Activated CD8-positive, alpha-beta memory T cell treated with anti-CD3 and anti-CD28 coated beads for 24 hours (primary cell): ENCODE measurements around the gene SLC2A11.
A peak's percentile ranks its signal among the peaks of the same experiment; 100 is the strongest.

Experiments
- DNase-seq: peaks from one replicate; pipeline ENCODE4 v3.0.0-alpha.2; 2020

Gene SLC2A11, protein sequence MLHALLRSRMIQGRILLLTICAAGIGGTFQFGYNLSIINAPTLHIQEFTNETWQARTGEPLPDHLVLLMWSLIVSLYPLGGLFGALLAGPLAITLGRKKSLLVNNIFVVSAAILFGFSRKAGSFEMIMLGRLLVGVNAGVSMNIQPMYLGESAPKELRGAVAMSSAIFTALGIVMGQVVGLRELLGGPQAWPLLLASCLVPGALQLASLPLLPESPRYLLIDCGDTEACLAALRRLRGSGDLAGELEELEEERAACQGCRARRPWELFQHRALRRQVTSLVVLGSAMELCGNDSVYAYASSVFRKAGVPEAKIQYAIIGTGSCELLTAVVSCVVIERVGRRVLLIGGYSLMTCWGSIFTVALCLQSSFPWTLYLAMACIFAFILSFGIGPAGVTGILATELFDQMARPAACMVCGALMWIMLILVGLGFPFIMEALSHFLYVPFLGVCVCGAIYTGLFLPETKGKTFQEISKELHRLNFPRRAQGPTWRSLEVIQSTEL

DNA sequence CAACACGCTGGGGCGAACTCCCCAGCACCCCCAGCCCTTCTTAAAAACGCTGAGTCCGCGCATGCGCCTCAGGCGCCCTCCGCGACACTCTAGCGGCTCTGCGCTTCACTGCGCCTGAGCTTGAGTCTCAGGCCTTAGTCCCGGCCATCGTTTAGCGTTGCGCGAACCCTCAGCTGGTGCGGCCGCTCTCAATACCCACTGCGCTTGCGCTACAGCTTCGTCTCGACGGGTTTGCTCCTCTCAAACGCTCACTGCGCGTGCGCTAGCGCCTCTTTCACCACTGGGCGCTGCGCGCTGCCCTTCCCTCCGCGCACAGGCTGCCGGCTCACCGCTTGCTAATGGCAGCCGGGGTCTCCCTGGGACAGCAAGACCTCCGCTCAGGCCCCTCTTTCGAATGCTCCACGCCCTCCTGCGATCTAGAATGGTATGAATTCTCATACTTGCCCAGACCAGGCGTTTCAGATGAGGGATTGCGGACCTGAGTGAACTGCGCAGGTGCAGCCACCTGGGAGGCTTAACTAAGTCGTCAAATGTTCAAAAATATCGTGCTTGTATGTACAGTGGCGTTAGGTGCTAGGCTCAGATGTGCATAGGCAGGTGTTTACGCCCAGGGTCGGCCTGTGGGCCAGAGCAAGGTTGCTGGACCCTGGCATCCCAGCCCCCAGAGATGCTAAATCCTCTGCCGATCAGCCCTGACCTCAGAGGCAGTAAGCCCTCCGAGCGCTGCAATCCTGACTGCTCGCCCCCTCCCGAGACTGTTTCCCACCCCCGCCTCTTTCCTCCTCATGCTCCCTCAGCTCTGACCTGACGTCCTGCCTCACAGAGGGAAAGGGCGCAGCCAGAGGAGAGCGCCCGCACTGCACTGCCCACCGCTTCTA lies at the start of gene SLC2A11:
TSS of gene SLC2A11 (plus strand) at position 270 of the 878 bp plus-strand sequence. CDS start at position 395, 125 bp downstream.
- DNase-seq = peak; percentile 95

DNA sequence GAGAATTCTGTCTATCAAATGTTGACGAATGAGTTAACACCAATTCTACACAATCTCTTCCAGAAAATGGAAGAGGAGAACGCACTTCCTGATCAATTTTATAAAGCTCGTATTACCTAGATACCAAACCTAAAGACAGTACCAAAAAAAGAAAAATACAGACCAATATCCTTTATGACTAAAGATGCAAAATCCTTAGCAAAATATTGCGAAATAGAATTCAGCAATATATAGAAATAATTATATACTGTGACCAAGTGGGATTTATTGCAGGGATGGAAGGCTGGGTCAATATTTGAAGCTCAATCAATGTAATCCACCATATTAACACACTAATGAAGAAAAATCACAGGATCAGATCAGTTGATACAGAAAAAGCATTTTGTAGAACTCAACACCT lies 45.3 kb upstream of the SLC2A11 start:
- DNase-seq = no peak

DNA sequence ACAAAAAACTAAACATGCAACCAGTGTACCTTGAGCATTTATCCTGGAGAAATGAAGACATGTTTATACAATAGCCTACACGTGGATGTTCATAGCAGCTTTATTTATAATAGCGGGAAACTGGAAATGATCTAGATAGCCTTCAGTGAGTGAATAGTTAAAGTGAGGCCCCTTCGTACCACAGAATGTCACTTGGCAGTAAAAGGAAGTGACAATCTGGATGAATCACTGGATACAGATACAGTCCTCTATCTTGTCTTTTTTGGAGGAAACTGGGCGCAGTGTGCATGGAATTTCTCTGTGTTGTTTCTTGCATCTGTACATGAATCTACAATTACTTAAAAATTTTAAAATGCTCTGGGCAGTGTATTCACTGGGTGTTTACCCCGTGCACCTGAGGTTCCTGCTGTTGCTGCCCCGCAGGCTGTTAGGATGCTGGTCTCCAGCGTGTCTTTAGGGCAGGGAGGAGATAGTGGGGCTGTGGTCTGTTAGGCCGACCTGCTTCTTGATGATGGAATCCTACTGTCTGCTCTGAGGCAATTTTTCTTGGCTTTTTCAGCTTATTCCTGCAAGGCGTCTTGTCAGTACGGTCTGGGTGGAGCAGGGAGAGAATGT lies 42.0 kb upstream of the SLC2A11 start:
- DNase-seq = no peak

DNA sequence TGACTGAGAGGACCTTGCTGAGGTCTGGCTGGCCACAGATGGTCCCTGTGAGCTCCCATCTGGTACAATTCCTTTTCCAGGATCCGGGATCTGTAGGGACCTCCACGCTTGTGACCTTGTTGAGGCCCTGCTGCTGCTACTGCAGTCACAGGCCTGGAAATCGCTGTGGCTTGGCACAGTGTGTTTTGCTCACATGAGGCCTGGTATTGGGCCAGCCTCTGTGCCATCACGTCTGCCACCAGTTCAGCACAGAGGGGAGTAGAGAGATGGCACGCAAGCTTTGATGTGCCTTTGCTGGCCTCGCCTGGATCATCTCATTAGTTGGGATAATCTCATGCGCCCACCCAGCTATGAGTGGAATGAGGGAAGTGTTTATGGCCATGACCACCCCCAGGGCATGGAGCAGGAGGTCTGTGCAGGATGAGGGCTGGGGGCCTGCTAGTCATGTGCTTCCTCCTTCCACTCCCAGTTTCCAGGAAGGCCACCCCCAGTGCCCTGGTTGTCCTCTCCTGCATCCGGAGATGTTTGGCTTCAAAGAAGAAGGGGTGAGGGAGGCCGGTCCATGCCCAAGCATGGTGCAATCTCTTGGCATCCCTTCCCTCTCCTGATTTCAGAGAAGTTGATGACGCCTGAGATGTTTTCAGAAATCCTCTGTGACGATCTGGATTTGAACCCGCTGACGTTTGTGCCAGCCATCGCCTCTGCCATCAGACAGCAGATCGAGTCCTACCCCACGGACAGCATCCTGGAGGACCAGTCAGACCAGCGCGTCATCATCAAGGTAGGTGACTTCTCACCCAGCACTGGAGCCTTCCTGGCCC lies 41.3 kb upstream of the SLC2A11 start:
- DNase-seq = no peak

DNA sequence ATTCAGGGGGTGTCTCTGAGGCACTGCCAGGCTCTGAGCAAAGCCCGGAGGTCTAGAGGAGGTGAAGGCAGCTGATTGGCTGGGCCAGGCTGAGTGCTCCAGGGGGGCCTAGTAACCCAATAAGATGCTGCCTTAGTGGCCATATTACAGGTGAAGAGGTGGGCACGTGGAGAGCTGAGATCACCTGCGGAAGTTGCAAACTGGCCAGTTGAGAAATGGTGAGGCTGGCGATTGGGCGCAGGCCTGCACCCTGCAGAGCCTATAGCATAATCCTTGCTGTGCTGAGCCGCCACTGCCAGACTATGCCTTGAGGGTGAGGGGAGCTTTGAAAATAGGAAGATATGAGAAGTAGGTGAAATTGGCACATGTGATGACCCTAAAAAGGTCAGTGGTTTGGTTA lies 40.5 kb upstream of the SLC2A11 start:
- no peak for DNase-seq

DNA sequence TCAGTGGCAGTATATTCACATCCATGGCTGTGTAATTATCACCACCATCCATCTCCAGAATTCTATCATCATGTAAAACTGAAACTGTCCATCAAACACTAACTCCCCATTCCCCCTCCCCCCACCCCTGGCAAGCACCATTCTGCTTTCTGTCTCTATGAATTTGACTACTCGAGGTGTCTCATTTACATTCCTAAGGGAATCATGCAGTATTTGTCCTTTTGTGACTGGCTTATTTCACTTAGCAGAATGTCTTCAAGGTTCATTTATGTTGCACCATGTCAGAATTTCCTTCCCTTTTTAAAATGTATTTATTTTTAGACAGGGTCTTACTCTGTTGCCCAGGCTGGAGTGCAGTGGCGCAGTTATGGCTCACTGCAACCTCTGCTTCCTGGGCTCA lies 39.1 kb upstream of the SLC2A11 start:
- DNase-seq = no peak

DNA sequence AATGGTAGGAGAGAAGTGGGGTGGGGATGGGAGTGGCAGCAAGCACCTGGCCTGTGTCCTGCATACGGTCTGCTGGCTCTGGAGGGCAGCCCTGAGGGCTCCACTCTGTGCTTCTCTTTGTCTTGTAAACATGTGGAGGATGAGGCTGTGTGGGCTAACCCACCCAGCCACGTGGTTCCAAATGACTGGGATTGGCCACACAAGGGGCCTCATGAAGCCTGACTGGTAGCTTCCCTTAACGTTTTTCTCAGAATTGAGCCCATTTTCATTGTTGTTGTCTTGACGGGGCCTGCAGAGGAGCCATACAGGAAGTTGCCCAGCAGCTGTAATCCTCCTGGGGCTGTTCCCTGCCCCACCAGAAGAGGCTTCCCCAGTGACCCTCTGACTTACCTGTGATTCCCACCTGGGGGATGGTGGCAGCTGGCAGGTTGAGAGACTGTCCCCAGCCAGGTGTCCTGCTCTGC lies 36.9 kb upstream of the SLC2A11 start:
- DNase-seq = no peak

DNA sequence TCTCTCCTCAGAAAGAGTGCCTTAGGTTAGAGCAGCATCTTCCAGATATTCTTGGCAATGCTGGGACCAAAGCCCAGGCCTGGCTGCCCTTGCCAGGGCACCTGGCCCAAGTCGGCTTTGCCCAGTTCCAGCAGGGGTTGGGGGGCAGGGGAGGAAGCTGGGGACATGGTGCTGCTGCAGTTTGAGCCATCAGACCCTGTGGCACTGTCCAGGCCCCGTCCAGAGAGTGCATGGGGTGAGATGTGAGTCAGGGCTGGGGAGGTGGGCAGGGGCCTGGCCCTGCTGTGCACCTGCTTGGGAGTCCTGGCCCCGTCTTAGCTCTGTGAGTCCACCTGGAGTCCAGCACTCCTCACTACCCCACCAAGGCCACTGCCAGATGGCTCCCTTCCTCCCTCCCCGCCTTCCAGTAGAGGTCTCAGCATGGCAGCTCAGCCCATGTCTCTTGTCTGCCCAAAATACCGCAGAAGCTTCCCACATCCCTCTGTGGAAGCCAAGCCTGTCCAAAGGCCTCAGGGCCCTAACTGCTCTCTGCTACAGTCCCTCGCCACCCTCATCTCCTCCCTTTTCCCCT lies 35.5 kb upstream of the SLC2A11 start:
- DNase-seq = no peak

DNA sequence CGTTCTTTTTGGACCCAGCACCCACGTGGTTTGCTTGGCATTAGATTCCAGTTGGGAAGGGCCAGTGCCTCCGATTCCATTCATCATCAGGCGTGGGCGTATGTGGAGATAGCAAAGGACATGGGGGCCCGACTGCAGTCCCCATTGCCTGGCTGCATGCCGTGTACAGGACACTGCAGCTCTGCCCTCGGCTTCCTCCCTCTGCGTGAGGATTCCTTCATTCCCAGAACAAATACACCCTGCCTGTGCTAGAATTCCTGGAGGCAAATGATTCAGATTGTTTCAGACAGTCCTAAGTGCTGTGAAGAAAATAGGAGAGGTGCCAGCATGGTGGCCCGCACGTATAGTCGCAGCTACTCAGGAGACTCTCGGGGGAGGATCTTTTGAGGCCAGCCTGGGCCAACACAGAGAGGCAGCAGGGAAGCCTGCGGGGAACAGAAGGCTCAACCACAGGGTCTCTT lies 34.3 kb upstream of the SLC2A11 start:
- DNase-seq = no peak

DNA sequence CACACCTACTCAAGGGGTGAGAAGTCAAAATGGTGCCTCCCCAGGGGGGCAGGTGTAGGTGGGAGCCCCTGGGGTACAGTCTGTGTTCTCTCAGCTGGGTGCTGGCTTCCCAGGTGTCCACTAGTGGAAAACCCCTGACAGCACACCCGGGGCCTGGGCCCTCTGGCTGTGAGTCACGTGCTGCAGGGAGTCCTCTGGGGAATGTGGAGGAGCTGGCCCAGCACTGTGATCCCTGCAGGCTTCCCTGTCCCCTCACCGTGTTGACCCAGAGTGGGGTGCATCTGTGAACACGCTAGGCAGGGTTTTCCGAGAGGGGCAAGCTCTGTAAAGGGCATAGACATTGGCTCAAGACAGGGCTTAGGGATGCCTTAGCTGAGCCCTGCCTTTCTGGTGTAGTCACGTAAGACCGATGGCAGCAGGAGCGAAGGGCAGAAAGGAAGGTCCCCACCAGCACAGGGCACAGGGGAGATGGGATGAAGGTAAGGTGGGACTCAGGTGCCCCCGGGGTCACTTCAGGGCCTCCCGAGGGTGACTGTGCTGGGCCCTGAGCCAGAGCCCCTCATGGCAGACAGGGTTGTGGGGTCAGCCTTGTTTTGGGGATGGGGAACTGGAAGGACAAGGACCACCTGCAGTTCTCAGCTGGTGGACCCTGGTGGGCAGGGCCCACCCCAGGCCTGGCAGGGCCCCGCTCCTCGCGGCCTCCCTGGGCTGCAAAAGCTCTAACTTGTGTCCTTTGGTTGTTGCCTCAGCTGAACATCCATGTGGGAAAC lies 33.0 kb upstream of the SLC2A11 start:
- no peak for DNase-seq

DNA sequence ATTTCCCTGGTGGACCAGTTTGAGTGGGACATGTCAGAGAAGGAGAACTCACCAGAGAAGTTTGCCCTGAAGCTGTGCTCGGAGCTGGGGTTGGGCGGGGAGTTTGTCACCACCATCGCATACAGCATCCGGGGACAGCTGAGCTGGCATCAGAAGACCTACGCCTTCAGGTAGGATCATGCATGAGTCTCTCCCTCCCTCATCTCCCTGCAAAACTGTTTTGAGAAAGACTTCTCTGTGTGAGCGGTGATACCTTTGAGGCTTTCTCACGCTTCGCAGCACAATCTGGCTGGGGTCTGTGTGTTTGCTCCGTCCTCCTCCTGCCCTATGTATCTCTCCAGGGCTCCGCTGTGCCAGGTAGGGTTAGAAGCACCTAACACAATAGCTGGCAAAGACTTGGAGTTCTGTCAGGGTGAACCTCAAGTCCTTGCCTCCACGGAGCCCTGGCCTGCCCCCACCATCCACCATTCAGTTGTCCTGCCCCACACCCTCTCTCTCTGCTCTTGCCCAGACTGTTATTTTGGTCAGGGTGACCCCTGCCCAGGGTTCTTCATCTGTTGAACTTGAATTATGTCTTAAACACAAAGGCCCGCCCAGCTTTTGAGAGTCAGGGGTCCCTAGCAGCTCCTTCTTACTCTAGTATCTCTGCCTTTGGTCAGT lies 32.3 kb upstream of the SLC2A11 start:
- no peak for DNase-seq

DNA sequence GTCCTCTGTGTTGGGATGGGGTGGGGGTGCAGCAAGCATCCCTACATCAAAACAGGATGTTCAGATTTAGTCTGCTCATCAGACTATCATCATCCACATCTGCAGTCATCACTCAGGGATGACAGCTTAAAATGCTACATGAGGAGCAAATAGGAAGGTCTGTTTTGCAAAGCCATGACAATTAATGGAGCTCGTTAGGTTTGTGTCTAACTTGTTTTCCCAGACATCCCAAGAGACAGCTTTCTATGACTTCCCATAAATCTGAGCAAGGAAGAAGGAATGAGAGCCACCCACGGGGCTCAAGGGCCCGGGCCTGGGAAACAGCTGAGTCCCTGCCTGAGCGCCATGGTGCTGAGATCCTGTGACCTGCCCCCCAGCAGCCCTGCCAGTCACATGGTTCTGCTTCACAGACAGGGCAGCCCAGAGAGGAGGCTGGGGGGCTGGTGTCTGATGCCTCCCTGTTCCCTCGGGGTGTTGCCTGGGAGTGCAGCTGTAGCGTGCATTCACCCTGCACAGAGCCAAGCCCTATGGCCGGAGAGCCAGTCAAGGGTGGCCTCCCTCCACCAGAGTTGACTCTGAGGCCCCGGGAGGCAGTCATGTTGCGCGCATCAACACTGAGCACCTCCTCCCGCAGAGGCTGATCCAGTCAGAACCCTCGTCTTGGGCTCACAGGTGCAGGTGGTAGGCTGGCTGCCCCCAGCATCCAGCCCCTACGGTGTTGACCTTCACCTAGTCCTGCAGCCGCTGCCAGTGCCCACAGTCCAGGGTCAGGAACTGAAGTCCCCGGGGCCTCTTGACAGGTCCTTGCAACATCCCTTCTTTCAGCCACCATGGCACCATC lies 30.9 kb upstream of the SLC2A11 start:
- DNase-seq = no peak

DNA sequence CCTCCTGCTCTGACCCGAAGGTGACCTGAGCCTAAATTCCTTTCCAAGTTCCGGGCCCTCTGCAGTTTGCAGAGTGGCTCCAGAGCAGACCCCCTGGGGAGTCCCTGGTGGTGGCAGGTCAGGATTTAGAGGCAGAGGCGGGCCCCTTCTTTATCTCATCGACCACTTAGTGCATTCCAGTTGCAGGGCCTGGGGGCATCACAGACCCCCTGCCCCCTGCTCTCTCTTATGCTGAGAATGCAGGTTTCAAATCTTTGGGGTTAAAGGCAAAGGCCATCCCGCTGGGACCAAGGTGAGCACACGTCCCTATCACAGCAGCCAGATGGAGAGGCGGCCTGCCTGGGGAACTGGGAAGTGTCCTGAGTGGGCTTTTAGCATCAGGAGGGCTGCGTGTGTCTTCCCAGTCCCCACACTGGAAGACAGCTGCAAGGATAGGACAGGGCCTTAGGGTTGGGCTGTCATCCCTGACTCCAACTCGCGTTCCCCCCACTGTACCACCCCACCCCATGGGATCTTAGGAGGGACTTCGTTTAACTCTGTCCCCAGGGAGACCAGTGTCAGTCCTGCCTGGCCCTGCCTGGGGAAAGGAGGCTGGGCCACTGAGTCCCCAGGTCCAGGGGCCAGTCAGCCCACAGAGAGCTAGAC lies 30.2 kb upstream of the SLC2A11 start:
- DNase-seq = no peak

DNA sequence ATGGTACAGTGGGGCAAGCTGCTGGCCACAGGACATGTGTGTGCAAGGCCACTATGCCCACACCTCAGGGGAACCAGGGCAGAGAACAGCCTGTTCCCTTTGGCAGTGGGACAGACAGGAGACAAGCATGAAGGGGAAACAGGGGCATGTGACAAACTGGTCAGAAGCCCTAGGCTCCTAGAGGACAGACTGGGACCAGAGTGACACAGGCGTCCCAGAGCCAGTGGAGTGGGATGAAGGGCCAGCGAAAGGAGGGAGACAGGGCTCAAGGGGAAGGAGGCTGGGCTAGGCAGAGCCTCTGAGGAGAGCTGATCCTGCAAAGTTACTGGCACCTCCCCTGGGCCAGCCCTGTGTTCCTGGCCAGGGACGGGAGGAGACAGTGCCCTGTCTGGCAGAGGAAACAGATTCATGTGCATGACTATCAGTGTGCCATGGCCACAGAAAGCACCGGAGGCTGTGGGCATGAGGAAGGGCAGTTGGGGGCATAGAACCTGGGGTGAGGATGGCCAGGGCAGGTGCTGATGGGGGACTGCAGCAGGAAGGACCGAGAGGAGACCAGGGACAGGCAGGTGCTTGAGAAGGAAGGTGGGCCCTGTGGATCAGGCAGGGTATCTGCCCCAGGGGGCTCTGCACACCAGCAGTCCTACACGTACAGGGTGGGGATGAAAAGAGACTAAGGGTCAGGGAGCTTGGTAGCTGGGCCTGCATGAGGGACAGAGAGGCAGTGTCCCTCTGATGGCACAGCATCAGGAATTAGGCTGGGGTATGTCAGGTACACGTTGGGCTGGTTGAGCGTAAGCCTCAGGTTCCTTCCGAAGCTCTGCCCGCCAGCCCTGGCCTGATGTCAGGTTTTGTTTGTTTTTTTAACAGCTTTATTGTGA lies 28.6 kb upstream of the SLC2A11 start:
- no peak for DNase-seq

DNA sequence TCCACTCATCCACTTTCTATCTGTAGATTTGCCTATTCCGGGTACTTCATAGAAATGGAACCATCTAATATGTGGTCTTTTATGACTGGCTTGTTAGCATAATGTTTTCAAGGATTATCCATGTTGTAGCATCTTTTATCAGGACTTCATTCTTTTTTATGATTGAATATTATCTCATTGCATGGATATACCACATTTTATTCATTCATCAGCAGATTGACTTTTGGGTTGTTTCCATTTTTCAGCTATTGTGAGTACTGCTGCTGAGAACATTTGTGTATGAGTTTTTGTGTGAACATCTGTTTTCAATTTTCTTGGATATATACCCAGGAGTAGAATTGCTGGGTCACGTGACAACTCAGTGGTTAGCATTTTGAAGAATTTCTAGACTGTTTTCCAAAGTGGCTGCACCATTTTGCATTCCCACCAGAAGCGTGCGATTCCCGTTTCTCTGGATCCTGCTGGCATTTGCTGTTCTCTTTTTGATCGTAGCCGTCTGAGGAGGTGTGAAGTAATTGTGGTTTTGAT lies 27.8 kb upstream of the SLC2A11 start:
- no peak for DNase-seq

DNA sequence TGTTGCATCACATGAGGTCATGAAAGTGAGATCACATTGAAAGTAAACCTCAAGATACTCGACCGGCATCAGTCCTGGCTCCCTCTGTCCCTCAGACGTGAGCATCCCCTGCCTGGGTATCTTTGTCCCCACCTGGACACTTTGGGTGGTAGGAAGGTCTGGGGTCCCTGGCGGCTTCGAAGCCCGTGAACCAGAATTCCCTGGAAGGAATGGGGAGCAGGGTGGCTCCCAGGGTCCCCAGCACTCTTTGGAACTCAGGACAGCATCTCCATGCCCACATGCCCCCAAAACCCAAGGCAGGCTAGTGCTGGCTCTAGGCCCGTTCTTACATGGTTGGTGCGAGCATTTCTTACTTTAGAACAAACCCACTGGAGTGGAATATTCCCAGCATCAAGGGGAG lies 26.4 kb upstream of the SLC2A11 start:
- no peak for DNase-seq

DNA sequence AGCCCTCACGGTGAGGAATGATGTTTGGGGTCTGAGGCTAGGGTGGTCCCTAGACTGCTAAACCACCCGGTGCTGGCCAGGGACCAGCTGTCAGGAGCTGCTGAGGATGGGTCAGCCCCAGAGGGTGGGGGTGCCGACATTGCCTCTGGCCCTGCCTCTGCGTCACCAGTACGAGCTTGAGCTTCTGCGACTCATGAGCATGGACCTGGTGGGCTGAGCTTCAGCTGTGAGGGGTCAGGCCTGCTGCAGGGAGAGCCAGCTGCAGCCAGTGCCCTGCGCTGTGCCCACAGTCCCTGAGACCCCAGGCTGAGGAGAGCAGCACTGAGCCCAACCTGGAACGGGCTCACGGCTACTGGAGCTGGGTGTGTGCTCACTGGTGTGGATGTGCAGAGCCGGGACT lies 25.9 kb upstream of the SLC2A11 start:
- no peak for DNase-seq
